Naive thymus-derived CD4-positive, alpha-beta T cell (primary cell): ENCODE measurements around the gene ACADL. TPM values are rescaled to one million over a fixed set of nuclear protein-coding genes. Genes with fewer than 3 reads are reported as not detected.
A peak's percentile ranks its signal among the peaks of the same experiment; 100 is the strongest.

Experiments
- ATAC-seq: fragments of 150-1000 bp; cut with Tn5 transposase; 2 replicates; pipeline ENCODE4 v1.10.0; 2021; ENCODE audit warnings: mild to moderate bottlenecking, moderate library complexity
- CTCF ChIA-PET: fragments of 350-600 bp; sonication (Branson Sonifier 250); formaldehyde crosslinking; loops from one replicate; lab custom pipeline; 2021; ENCODE audit warnings: antibody characterized with exemption; lab: Charles Lee
- POLR2A ChIA-PET: fragments of 350-600 bp; sonication (Branson Sonifier 250); formaldehyde crosslinking; loops from one replicate; lab custom pipeline; 2021; ENCODE audit warnings: antibody characterized with exemption, inconsistent platforms; lab: Charles Lee
- DNase-seq, 9 donors: peaks; one replicate each; pipeline versions ENCODE4 v3.0.0 to v3.0.0-alpha.2; 2020 to 2022; ENCODE audit warnings: mixed read lengths in 1 of 9
- H3K27ac ChIP-seq: one replicate; pipeline ENCODE4 v1.7.0; 2013; ENCODE audit warnings: mild to moderate bottlenecking, low read depth, low read length, moderate library complexity
- H3K27me3 ChIP-seq, 2 donors: one replicate each; pipeline ENCODE4 v1.7.0; 2013; ENCODE audit warnings: low read length in 2 of 2, mild to moderate bottlenecking in 2 of 2, moderate library complexity in 2 of 2; ENCODE audit not compliant: control insufficient read depth in 2 of 2, insufficient read depth in 2 of 2
- H3K36me3 ChIP-seq, 3 experiments: 1 replicate in 2 of 3; 2 replicates in 1 of 3; pipeline ENCODE4 v1.7.0; 2013; ENCODE audit warnings: low read length in 3 of 3, mild to moderate bottlenecking in 3 of 3, moderate library complexity in 1 of 3; ENCODE audit not compliant: insufficient read depth in 3 of 3, control insufficient read depth in 2 of 3
- H3K4me1 ChIP-seq, 2 donors: one replicate each; pipeline ENCODE4 v1.7.0; 2013; ENCODE audit warnings: low read length in 2 of 2, mild to moderate bottlenecking in 2 of 2, moderate library complexity in 1 of 2; ENCODE audit not compliant: control insufficient read depth in 2 of 2, insufficient read depth in 2 of 2
- H3K4me3 ChIP-seq: 2 replicates; pipeline ENCODE4 v1.7.0; 2013; ENCODE audit warnings: mild to moderate bottlenecking, low read length
- H3K9me3 ChIP-seq, 3 experiments: 1 replicate in 2 of 3; 2 replicates in 1 of 3; pipeline ENCODE4 v1.7.0; 2013; ENCODE audit warnings: low read length in 3 of 3; ENCODE audit not compliant: control insufficient read depth in 2 of 3
- H3K27ac Mint-ChIP-seq, 9 donors: one replicate each; pipeline ENCODE4 v1.8.0; 2020 to 2022; ENCODE audit warnings: mixed read lengths in 9 of 9, mild to moderate bottlenecking in 8 of 9, moderate library complexity in 5 of 9, inconsistent platforms in 2 of 9
- H3K27me3 Mint-ChIP-seq, 5 donors: one replicate each; pipeline ENCODE4 v1.8.0; 2021 to 2022; ENCODE audit warnings: mixed read lengths in 5 of 5, mild to moderate bottlenecking in 1 of 5
- H3K36me3 Mint-ChIP-seq, 5 donors: one replicate each; pipeline ENCODE4 v1.8.0; 2020 to 2022; ENCODE audit warnings: mixed read lengths in 5 of 5, mild to moderate bottlenecking in 3 of 5, inconsistent platforms in 1 of 5
- H3K4me1 Mint-ChIP-seq, 7 donors: one replicate each; pipeline ENCODE4 v1.8.0; 2020 to 2022; ENCODE audit warnings: mixed read lengths in 7 of 7, mild to moderate bottlenecking in 3 of 7, inconsistent platforms in 1 of 7
- H3K4me3 Mint-ChIP-seq, 10 donors: one replicate each; pipeline ENCODE4 v1.8.0; 2020 to 2022; ENCODE audit warnings: mild to moderate bottlenecking in 10 of 10, mixed read lengths in 10 of 10, moderate library complexity in 6 of 10, inconsistent platforms in 2 of 10
- H3K9me3 Mint-ChIP-seq, 11 donors: one replicate each; pipeline ENCODE4 v1.8.0; 2020 to 2022; ENCODE audit warnings: mixed read lengths in 11 of 11, mild to moderate bottlenecking in 4 of 11, inconsistent platforms in 1 of 11, moderate library complexity in 1 of 11
- intact Hi-C, 2 donors: fragments of 100-400 bp; cut with micrococcal nuclease; formaldehyde crosslinking; loops; one replicate each; pipeline ENCODE4 v1.15.1; 2023
- polyA plus RNA-seq, 2 donors: library from polyadenylated mRNA; unstranded; fragments of 300-500 nt; fragmentation: Illumina TruSeq; gene quantifications; one replicate each; pipeline ENCODE4 v1.2.3, GENCODE V29; 2021
- total RNA-seq, 6 experiments: library from RNA in 5 of 6; stranded (reverse) in 5 of 6; gene quantifications; 1 replicate in 5 of 6; 2 replicates in 1 of 6; pipeline ENCODE4 v1.2.3 and lab custom pipeline; 2021 to 2026

Gene ACADL
- total and polyA plus RNA-seq, 7 experiments from 2014 or later = not detected

GRCh38 chr2:210203558-210203957, 21.7 kb downstream of the ACADL start:
- H3K4me3 Mint-ChIP-seq = no peak overlapping the region
- H3K27ac Mint-ChIP-seq = no peak overlapping the region
- Histone ChIP-seq H3K4me1 (no peaks in the 10 kb centered on the region), H3K4me3 (no peak overlapping the region), H3K27ac (no peak overlapping the region), H3K36me3 (no peaks in the 10 kb centered on the region), H3K27me3 (peaks cover 0 to 4% of the 10 kb centered on the region in 2 donors), H3K9me3 (no peaks in the 10 kb centered on the region)
- ATAC-seq = no peak
- H3K27me3 Mint-ChIP-seq = peaks cover 16 to 25% (median 25%) of the 10 kb centered on the region in 5 donors
- CTCF ChIA-PET = no interaction called here
- no peaks in the 10 kb centered on the region for H3K36me3 Mint-ChIP-seq
- POLR2A ChIA-PET = no interaction called here
- no peak for DNase-seq
- H3K9me3 Mint-ChIP-seq = no peaks in the 10 kb centered on the region
- intact Hi-C loops = no loop called here
- H3K4me1 Mint-ChIP-seq = no peaks in the 10 kb centered on the region

- no peak for ATAC-seq
- CTCF ChIA-PET = no interaction called here
- Histone ChIP-seq H3K4me3 (no peak overlapping the region), H3K4me1 (no peaks in the 10 kb centered on the region), H3K27me3 (peaks cover 0 to 4% of the 10 kb centered on the region in 2 donors), H3K27ac (no peak overlapping the region), H3K36me3 (no peaks in the 10 kb centered on the region), H3K9me3 (no peaks in the 10 kb centered on the region)
- Mint-ChIP-seq H3K4me3 (no peak overlapping the region), H3K27ac (no peak overlapping the region), H3K9me3 (no peaks in the 10 kb centered on the region), H3K36me3 (no peaks in the 10 kb centered on the region), H3K27me3 (peaks cover 16 to 28% (median 25%) of the 10 kb centered on the region in 5 donors), H3K4me1 (peaks cover 0 to 3% (median 0%) of the 10 kb centered on the region in 7 donors)
- DNase-seq = no peak
- intact Hi-C loops = no loop called here
- POLR2A ChIA-PET = no interaction called here
Observed at GRCh38 chr2:210203147-210203546, 22.1 kb downstream of the ACADL start.

GRCh38 chr2:210199854-210200253, 25.4 kb downstream of the ACADL start:
- Mint-ChIP-seq H3K27ac (no peak overlapping the region), H3K36me3 (no peaks in the 10 kb centered on the region), H3K9me3 (no peaks in the 10 kb centered on the region), H3K27me3 (peaks cover 8 to 24% (median 16%) of the 10 kb centered on the region in 5 donors), H3K4me1 (peaks cover 0 to 3% (median 0%) of the 10 kb centered on the region in 7 donors), H3K4me3 (no peak overlapping the region)
- peaks cover 0 to 4% of the 10 kb centered on the region in 2 donors for H3K27me3 ChIP-seq
- DNase-seq = no peak
- ATAC-seq = no peak
- no peaks in the 10 kb centered on the region for H3K4me1 ChIP-seq
- POLR2A ChIA-PET = no interaction called here
- no peaks in the 10 kb centered on the region for H3K36me3 ChIP-seq
- H3K4me3 ChIP-seq = no peak overlapping the region
- H3K9me3 ChIP-seq = no peaks in the 10 kb centered on the region
- no peak overlapping the region for H3K27ac ChIP-seq
- CTCF ChIA-PET = interaction anchor here (1.7 kb wide), 1 partner anchor 222 kb away, joined by 15 read pairs; no protein-coding TSS in a partner anchor
- intact Hi-C loops = loop anchor here (1.0 to 5.0 kb wide), 6 partner anchors 223 to 1805 kb away; no protein-coding TSS in a partner anchor

- H3K27ac ChIP-seq = no peak overlapping the region
- Mint-ChIP-seq H3K36me3 (no peaks in the 10 kb centered on the region), H3K27me3 (peaks cover 8 to 24% (median 16%) of the 10 kb centered on the region in 5 donors), H3K4me3 (no peak overlapping the region), H3K4me1 (peaks cover 0 to 3% (median 0%) of the 10 kb centered on the region in 7 donors), H3K9me3 (no peaks in the 10 kb centered on the region), H3K27ac (no peak overlapping the region)
- no peak overlapping the region for H3K4me3 ChIP-seq
- DNase-seq (peak in 5 of 9 donors; percentile 22 to 42 (median 28)), ATAC-seq (no peak)
- intact Hi-C loops = loop anchor here (1.0 to 5.0 kb wide), 6 partner anchors 222 to 1804 kb away; no protein-coding TSS in a partner anchor
- no peaks in the 10 kb centered on the region for H3K36me3 ChIP-seq
- POLR2A ChIA-PET = interaction anchor here (0.6 kb wide), 1 partner anchor 126 kb away, joined by 3 read pairs; no protein-coding TSS in a partner anchor
- H3K9me3 ChIP-seq = no peaks in the 10 kb centered on the region
- peaks cover 0 to 4% of the 10 kb centered on the region in 2 donors for H3K27me3 ChIP-seq
- no peaks in the 10 kb centered on the region for H3K4me1 ChIP-seq
- CTCF ChIA-PET = interaction anchor here (0.6 to 1.7 kb wide), 16 partner anchors 10 to 864 kb away, joined by 3 to 15 read pairs (median 4); no protein-coding TSS in a partner anchor
Observed at GRCh38 chr2:210199186-210199765, 26.0 kb downstream of the ACADL start.

- Histone ChIP-seq H3K27me3 (peaks cover 0 to 4% of the 10 kb centered on the region in 2 donors), H3K4me1 (no peaks in the 10 kb centered on the region), H3K4me3 (no peak overlapping the region), H3K36me3 (no peaks in the 10 kb centered on the region), H3K9me3 (no peaks in the 10 kb centered on the region), H3K27ac (no peak overlapping the region)
- peaks cover 0 to 3% (median 0%) of the 10 kb centered on the region in 7 donors for H3K4me1 Mint-ChIP-seq
- CTCF ChIA-PET = interaction anchor here (0.7 to 1.7 kb wide), 13 partner anchors 9 to 864 kb away, joined by 3 to 15 read pairs (median 4); no protein-coding TSS in a partner anchor
- no peak overlapping the region for H3K27ac Mint-ChIP-seq
- peaks cover 8 to 24% (median 16%) of the 10 kb centered on the region in 5 donors for H3K27me3 Mint-ChIP-seq
- POLR2A ChIA-PET = interaction anchor here (0.6 kb wide), 1 partner anchor 125 kb away, joined by 3 read pairs; no protein-coding TSS in a partner anchor
- ATAC-seq (no peak), DNase-seq (no peak)
- H3K9me3 Mint-ChIP-seq = no peaks in the 10 kb centered on the region
- intact Hi-C loops = loop anchor here (2.0 to 5.0 kb wide), 3 partner anchors 864 to 1731 kb away; no protein-coding TSS in a partner anchor
- H3K36me3 Mint-ChIP-seq = no peaks in the 10 kb centered on the region
- no peak overlapping the region for H3K4me3 Mint-ChIP-seq
Observed at GRCh38 chr2:210198326-210198725, 26.9 kb downstream of the ACADL start.

- Mint-ChIP-seq H3K9me3 (no peaks in the 10 kb centered on the region), H3K4me3 (no peak overlapping the region), H3K27ac (no peak overlapping the region), H3K4me1 (peaks cover 0 to 3% (median 0%) of the 10 kb centered on the region in 7 donors), H3K36me3 (no peaks in the 10 kb centered on the region), H3K27me3 (peaks cover 3 to 20% (median 12%) of the 10 kb centered on the region in 5 donors)
- Histone ChIP-seq H3K27me3 (peaks cover 0 to 4% of the 10 kb centered on the region in 2 donors), H3K27ac (no peak overlapping the region), H3K4me1 (no peaks in the 10 kb centered on the region), H3K36me3 (no peaks in the 10 kb centered on the region), H3K9me3 (no peaks in the 10 kb centered on the region), H3K4me3 (no peak overlapping the region)
- ATAC-seq (no peak), DNase-seq (no peak)
- POLR2A ChIA-PET = no interaction called here
- intact Hi-C loops = loop anchor here (2.0 to 5.0 kb wide), 3 partner anchors 863 to 1730 kb away; no protein-coding TSS in a partner anchor
- CTCF ChIA-PET = interaction anchor here (0.6 to 1.3 kb wide), 3 partner anchors 10 to 220 kb away, joined by 3 read pairs; no protein-coding TSS in a partner anchor
Observed at GRCh38 chr2:210197720-210198119, 27.5 kb downstream of the ACADL start.
